Hematopoietic multipotent progenitor cell (in vitro differentiated cells): ENCODE data around the gene DLL4. TPM values are rescaled to one million over a fixed set of nuclear protein-coding genes. Genes with fewer than 3 reads are reported as not detected.
"Not testable (repeated sequence)": the region's sequence is repeated elsewhere in the genome, so short reads cannot be mapped to it uniquely, and the experiment has no call there.

ENCODE experiments used
- DNase-seq, 3 donors: peaks; one replicate each; pipeline ENCODE4 v3.0.0-alpha.2; 2011 to 2015; ENCODE audit warnings: low read depth in 2 of 3, low spot score in 2 of 3
- total RNA-seq: library from RNA; depleted of rRNA; stranded (reverse); fragments of >200 nt; gene quantifications from one replicate; pipeline ENCODE4 v1.2.3, GENCODE V29; 2012

The DLL4 gene
- total RNA-seq, 1 donor = under 0.01 TPM

DNA sequence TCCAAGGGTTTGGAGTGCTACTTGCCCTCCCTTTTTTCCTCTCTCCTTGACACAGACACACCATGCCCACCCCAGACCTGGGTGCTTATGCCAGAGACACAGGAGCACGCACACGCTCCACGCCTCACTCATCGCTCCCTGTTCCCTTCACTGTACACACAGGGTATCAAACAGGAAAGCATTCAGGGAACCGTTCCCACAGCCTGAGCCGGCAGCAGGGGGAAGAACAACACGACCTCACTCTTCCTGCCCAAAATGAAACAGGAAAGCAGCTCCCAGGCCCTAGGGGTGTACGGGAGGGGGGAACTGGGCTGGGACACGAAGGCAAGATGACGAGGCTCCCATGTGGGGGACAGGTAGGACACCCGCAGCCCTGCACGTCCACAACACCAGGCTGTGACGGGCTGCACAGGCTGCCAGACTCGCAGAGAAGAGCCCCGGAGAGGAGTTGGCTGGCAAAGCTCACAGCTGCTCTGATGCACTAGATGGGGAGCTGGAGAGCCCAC is 11.2 kb downstream of the DLL4 start:
- DNase-seq = peak in 1 of 3 donors; percentile 26

DNA sequence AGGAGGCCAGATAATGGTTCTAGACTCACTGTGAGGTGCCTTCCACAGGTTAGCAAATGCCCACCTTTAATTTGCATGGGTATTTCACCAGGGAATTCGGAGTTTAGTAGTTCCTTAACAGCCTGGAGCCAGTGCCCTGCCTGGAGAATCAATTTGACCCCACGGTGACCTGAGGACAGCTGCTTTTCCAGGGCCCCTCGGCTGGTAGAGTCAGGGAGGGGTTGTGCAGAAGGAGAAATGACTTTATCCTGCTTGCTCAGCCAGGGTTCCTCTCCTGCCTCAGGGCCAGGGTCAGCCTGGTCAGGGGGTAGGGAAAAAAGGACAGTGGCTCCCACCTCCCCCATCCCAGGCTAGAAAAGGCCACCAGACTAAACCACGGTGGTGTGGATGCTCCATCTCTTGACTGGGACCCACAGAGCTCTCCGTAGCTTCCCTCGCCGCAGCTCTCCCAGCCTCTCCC is 12.0 kb downstream of the DLL4 start:
- no peak for DNase-seq

DNA sequence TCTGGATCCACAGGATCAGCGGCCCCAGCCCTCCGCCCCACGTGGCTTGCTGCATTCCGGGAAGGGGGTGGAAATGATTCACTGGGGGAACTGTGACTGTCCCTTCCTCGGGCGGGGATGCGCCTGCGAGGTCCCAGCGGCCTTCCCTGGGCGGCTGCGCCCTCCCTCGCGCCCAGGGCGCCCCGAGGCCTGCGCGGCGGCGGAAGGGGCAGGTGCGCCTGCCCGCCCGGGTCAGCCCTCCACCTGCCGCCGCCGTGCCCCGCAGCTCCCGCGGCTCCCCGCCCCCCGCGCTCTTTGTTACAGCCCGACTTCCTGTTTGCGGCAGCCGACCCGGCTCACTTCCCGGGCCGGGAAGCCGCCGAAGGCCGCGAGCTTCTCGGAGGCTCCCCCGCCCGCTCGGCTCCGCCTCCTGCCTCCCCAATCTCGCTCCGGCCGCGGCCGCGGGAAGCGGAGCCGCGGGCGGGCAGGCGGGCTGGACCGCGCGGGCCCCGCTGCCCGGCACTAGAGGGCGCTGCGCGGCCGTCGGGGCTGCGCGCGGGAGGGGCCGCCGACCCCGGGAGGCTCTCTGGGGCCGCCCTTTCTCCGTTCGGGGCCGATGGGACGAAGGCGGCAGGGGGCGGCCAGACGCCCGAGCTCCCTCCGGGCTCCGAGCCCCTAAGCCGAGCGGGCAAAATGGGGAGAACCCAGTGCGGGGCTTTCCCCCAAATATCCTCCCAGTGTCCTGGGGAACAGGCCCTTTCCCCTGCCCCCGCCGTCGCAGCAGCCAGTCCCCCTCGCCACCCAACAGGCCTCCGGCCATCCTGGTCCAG is 12.6 kb downstream of the DLL4 start:
- peak in 2 of 3 donors; percentile 64 to 75 for DNase-seq

GRCh38 chr15:40942337-40942854 is 13.3 kb downstream of the DLL4 start:
- peak in 1 of 3 donors; percentile 42 for DNase-seq

DNA sequence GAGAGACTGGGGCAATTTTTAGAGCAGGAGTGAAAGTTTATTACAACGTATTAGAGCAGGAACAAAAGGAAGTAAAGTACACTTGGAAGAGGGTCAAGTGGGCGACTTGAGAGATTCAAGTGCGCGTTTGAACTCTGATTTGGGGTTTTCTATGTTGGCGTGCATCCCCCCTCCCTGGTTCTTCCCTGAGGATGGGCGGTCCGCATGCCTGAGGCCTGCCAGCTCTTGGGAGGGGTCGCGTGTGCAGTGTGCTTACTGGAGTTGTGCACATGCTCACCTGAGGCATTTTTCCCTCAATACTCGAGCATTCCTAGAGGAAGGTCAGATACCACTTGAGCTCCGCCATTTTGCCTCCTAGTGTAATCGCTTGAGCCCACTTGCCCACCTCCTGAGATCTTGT is 13.7 kb downstream of the DLL4 start:
- no peak for DNase-seq

DNA sequence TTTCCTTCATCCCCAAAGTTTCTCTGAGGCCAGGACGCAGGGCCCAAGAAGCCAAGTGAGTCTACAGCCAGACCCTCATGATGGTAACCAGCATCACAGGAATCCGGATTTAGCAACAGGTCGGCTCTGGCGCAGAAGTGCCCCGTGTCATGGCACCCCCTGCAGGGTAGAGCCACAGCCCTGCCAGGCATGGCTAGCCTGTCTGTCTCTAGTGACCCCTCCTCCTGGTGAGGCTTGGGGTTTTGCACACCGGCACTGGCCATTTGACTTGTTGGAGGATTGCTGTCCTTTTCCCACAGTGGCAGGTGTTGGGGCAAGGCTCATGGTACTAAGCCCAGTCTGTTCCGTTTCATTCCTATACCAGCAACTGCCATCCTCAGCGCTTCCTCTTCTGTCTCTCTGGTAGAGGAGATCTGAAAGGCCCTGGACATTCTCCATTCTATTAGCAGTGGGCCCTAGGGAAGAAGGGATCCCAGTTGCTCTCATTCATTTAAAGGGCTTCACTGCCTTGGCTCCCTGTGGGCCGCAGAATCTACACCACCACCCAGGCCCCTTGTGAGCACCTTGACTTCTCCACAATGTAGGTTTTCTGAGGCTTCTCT is 14.7 kb downstream of the DLL4 start:
- DNase-seq = no peak

DNA sequence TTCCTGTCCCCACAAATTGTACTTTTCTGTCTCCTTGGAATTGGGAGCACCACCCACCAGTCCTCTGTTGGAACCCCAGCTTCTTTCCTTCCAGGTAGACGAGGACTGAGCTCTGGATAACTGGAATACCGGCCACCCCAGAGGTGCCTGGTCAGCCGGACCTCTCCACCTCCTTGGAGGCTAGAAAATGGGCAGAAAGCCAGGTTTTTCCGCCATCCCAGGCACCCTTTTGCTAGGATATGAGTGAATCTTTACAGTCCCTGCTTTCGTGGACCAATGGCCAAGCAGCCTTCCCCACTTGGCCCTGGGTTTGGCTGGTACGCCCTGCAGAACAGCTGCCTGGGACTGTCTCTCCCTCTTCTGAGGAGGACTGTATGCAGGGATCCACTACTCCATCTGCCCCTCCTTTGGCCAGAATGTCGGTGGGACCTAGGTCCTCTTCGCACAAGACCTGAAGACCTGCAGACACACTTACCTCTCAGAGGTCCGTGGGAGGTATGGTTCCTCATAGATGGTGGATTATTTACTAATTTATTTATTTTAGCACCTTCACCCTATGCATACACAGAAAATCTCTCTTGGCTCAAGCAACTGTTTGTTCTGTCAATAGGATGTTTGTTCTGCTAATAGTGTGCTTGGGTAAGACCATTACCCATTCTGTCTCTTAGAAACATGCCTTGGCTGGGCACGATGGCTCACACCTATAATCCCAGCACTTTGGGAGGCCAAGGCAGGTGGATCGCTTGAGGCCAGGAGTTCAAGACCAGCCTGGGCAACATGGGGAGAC is 15.6 kb downstream of the DLL4 start:
- no peak for DNase-seq

- DNase-seq = no peak
Measured at GRCh38 chr15:40948706-40949473, 19.8 kb downstream of the DLL4 start.

- DNase-seq = no peak
Measured at GRCh38 chr15:40949756-40950207, 20.6 kb downstream of the DLL4 start.

GRCh38 chr15:40951764-40952163 is 22.6 kb downstream of the DLL4 start:
- DNase-seq = no peak

- DNase-seq = no peak
Measured at GRCh38 chr15:40952301-40952900, 23.3 kb downstream of the DLL4 start.

DNA sequence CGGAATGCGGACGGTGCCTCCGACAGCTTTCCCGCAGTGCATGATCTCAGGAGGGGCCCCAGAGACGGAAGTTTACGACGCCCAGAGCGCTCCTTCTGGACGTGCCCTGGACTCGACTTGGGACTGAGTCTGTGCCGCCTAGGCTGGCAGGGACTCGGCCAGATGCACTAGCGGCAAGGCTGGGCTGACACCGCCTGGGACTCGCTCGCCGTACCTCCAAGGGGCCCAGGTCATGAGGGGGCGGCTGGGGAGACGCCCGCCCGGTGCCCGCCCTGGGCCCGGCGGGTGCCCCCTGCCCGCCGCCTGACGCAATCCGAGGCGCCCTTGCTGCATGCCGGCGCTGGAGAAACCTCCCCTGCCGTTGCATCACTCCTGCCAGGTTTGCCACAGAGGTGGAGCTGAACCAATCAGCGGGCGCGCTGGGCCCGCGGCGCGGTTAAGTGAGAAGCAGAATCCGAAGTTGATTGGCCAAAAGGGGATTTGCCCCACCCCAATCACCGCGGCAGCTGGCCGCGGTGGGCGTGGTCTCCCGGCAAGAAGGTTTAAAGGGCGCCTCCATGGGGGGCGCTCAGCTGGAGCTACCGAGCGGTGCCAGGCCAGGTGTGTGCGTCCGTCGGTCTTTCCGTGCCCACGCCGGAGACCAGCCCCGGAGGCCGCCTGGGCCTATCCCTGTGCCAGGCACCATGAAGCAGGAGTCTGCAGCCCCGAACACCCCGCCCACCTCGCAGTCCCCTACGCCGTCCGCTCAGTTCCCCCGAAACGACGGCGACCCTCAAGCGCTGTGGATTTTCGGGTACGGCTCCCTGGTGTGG is 24.0 kb downstream of the DLL4 start, which contains the start of gene CHAC1:
TSS of gene CHAC1 (plus strand) at position 571 of the 812 bp plus-strand sequence. CDS start at position 684, 113 bp downstream.
- peak; percentile 88 to 93 (median 92) for DNase-seq

GRCh38 chr15:40953713-40954074 is 24.6 kb downstream of the DLL4 start:
- no peak for DNase-seq

DNA sequence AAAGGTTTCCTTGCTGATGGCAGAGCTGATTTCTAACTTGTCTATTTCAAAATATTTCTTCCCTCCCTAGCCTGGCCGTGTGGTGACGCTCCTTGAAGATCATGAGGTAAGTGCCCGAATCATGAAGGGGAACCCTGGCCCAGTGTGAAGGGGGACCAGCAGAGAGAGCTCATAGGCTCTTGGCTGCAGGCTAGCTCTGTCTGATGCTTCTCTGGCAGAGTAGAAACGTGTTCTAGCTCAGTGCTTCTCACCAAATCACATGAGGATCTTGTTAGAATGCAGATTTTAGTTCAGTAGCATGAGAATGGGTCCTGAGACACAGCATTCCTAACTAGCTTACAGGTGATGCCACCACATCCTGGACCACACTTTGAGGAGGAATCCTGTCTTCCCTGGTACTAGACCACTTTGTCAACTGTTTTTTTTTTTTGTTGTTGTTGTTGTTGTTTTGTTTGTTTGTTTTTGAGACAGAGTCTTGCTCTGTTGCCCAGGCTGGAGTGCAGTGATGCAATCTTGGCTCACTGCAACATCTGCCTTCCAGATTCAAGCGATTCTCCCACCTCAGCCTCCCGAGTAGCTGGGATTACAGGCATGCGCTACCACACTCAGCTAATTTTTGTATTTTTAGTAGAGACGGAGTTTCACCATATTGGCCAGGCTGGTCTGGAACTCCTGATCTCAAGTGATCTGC is 25.2 kb downstream of the DLL4 start:
- DNase-seq = not testable (repeated sequence)

- DNase-seq = no peak
Measured at GRCh38 chr15:40955141-40955903, 26.2 kb downstream of the DLL4 start.

- DNase-seq = no peak
Measured at GRCh38 chr15:40955930-40956540, 26.9 kb downstream of the DLL4 start.

DNA sequence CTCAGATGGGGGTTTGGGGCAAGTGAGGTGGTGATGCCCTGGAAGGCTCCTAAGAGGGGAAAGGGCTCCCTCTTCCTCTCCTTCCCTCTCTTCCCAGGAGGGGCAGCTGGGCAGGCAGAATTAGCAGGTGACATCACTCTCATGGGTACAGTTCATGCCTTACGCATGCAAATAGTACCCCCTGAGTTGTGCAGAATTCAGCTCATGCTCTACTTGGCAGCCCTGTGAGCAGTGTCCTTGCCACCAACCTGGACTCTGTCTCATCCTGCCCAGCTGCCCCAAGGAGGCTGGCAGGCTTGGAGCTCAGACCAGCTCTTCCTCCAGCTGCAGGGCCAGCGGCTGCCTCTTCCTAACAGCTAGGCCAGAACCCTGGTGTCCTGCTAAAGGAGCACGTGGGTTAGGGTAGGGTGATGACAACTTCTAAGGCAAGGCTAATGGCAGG is 27.4 kb downstream of the DLL4 start:
- no peak for DNase-seq
